Skeletal muscle satellite cell (primary cell): ENCODE measurements around the gene IQCM.
"Not testable (repeated sequence)": the region's sequence is repeated elsewhere in the genome, so short reads cannot be mapped to it uniquely, and the experiment has no call there.

Experiments used
- H3K27me3 ChIP-seq: 2 replicates; pipeline ENCODE4 v1.7.0; 2013; ENCODE audit warnings: low read length; ENCODE audit not compliant: control insufficient read depth, insufficient read depth
- H3K36me3 ChIP-seq: 2 replicates; pipeline ENCODE4 v1.7.0; 2013; ENCODE audit warnings: mild to moderate bottlenecking, control low read depth, low read length; ENCODE audit not compliant: insufficient read depth
- H3K4me1 ChIP-seq: 2 replicates; pipeline ENCODE4 v1.7.0; 2013; ENCODE audit warnings: low read length; ENCODE audit not compliant: control insufficient read depth, insufficient read depth
- H3K4me2 ChIP-seq: 2 replicates; pipeline ENCODE4 v1.7.0; 2013; ENCODE audit warnings: mild to moderate bottlenecking, low read length
- H3K4me3 ChIP-seq: 2 replicates; pipeline ENCODE4 v1.7.0; 2013; ENCODE audit warnings: low read length
- H3K9ac ChIP-seq: 2 replicates; pipeline ENCODE4 v1.7.0; 2013; ENCODE audit warnings: mild to moderate bottlenecking, low read depth, low read length, moderate library complexity
- H3K9me3 ChIP-seq: replicated peaks from 2 replicates; pipeline ENCODE4 v1.7.0; 2013; ENCODE audit warnings: mild to moderate bottlenecking, control low read depth, low read length

The IQCM gene

GRCh38 chr4:149345424-149345823, 470.2 kb downstream of the IQCM start:
- H3K9ac ChIP-seq, result no peak overlapping the region
- H3K9me3 ChIP-seq, result no peaks in the 10 kb centered on the region
- no peaks in the 10 kb centered on the region for H3K27me3 ChIP-seq
- no peak overlapping the region for H3K4me2 ChIP-seq
- H3K4me1 ChIP-seq, result peaks cover 4% of the 10 kb centered on the region
- H3K4me3 ChIP-seq, result no peak overlapping the region
- H3K36me3 ChIP-seq, result no peaks in the 10 kb centered on the region

DNA sequence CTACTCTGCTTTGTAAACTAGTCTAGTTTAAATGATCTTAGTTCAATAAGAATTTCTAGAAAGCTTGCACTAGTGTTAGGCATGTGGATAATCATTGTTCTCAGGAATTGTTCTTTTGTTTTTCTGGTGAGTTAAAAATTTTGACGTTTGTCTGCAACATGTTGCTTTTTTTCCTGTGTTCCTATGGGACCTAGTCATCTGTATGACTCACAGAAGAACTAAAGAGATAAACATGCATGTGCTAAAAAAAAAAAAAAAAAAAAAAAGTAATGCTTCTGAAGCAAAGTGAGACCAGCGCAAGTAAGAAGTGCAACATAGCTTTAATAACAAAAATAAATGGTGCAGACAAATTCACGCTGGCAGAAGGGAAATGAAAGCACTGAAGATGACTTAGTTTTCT, 471.2 kb downstream of the IQCM start:
- H3K4me2 ChIP-seq, result no peak overlapping the region
- no peak overlapping the region for H3K9ac ChIP-seq
- peaks cover 4% of the 10 kb centered on the region for H3K4me1 ChIP-seq
- no peaks in the 10 kb centered on the region for H3K9me3 ChIP-seq
- no peaks in the 10 kb centered on the region for H3K36me3 ChIP-seq
- H3K27me3 ChIP-seq, result no peaks in the 10 kb centered on the region
- no peak overlapping the region for H3K4me3 ChIP-seq

DNA sequence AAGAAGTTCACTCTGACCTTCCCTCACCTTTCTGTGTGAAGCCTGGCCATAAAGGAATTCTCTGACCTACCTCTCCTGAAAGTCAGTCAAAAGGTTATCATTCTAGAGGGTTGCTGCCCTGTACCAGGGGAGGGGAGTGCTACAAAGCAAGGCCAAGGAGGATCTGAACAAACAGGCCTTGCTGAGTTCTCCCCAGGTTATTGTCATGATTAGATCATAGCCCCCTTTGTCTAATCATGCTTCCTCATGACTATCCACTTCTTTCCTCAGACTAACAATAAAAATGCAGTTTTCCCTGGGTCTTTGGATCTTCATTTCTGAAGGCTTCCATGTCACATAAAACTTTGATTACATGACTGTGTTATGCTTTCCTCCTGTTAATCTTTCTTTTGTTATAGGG, 472.0 kb downstream of the IQCM start:
- H3K4me3 ChIP-seq, result no peak overlapping the region
- H3K4me2 ChIP-seq, result no peak overlapping the region
- no peak overlapping the region for H3K9ac ChIP-seq
- no peaks in the 10 kb centered on the region for H3K9me3 ChIP-seq
- H3K27me3 ChIP-seq, result no peaks in the 10 kb centered on the region
- H3K4me1 ChIP-seq, result peaks cover 4% of the 10 kb centered on the region
- no peaks in the 10 kb centered on the region for H3K36me3 ChIP-seq

GRCh38 chr4:149341117-149341516, 474.5 kb downstream of the IQCM start:
- not testable (repeated sequence) for H3K4me2 ChIP-seq, H3K27me3 ChIP-seq, H3K4me1 ChIP-seq, H3K4me3 ChIP-seq, H3K9ac ChIP-seq, H3K36me3 ChIP-seq, H3K9me3 ChIP-seq

DNA sequence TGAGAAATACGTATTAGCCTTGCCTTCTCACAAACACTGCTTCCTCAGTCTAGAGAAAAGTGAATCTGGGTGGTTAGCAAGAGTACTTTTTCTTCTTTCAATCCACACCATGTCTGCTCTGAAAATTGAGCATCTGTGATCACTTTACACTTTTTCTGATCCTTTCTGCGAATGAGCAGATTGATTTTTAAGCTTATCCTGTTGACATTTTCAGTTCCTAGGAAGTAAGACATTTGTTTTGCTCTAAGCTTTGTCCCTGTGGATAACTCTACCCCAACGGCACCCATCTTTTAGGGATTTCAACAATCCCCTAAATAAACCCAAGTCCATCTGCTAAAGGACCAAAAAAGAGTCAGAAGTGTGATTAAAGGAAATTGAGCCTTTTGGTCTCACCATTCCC, 487.5 kb downstream of the IQCM start:
- no peaks in the 10 kb centered on the region for H3K9me3 ChIP-seq
- no peak overlapping the region for H3K9ac ChIP-seq
- no peaks in the 10 kb centered on the region for H3K36me3 ChIP-seq
- H3K4me2 ChIP-seq, result no peak overlapping the region
- H3K4me1 ChIP-seq, result no peaks in the 10 kb centered on the region
- H3K27me3 ChIP-seq, result no peaks in the 10 kb centered on the region
- H3K4me3 ChIP-seq, result no peak overlapping the region

- H3K27me3 ChIP-seq, result no peaks in the 10 kb centered on the region
- no peaks in the 10 kb centered on the region for H3K36me3 ChIP-seq
- peaks cover 3% of the 10 kb centered on the region for H3K9me3 ChIP-seq
- no peak overlapping the region for H3K4me2 ChIP-seq
- H3K9ac ChIP-seq, result no peak overlapping the region
- H3K4me3 ChIP-seq, result no peak overlapping the region
- H3K4me1 ChIP-seq, result no peaks in the 10 kb centered on the region
Measured at GRCh38 chr4:149322203-149322602, 493.4 kb downstream of the IQCM start.

GRCh38 chr4:149321438-149321837, 494.2 kb downstream of the IQCM start:
- no peaks in the 10 kb centered on the region for H3K27me3 ChIP-seq
- H3K4me1 ChIP-seq, result no peaks in the 10 kb centered on the region
- H3K9ac ChIP-seq, result no peak overlapping the region
- H3K4me2 ChIP-seq, result no peak overlapping the region
- no peak overlapping the region for H3K4me3 ChIP-seq
- peaks cover 3% of the 10 kb centered on the region for H3K9me3 ChIP-seq
- no peaks in the 10 kb centered on the region for H3K36me3 ChIP-seq

DNA sequence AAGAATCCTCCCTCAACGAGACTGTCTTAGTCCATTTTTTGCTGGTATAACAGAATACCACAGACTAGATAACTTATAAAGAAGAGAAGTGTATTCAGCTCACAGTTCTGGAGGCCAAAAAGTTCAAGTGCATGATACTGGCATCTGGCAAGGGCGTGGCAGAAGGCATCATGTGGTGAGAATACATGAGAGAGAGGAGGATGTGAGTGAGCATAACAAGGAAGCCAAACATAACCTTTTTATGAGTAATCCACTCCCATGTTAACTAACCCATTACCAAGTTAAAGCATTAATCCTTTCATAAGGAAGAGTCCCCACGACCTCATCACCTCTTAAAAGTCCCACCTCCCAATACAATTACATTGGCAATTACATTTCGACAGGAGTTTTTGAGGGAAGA, 504.6 kb downstream of the IQCM start:
- H3K4me2 ChIP-seq, result no peak overlapping the region
- H3K4me1 ChIP-seq, result no peaks in the 10 kb centered on the region
- H3K27me3 ChIP-seq, result no peaks in the 10 kb centered on the region
- H3K36me3 ChIP-seq, result no peaks in the 10 kb centered on the region
- no peak overlapping the region for H3K4me3 ChIP-seq
- H3K9me3 ChIP-seq, result no peaks in the 10 kb centered on the region
- H3K9ac ChIP-seq, result no peak overlapping the region

GRCh38 chr4:149306537-149306936, 509.1 kb downstream of the IQCM start:
- no peak overlapping the region for H3K4me2 ChIP-seq
- H3K9ac ChIP-seq, result no peak overlapping the region
- no peaks in the 10 kb centered on the region for H3K4me1 ChIP-seq
- H3K4me3 ChIP-seq, result no peak overlapping the region
- H3K9me3 ChIP-seq, result no peaks in the 10 kb centered on the region
- H3K27me3 ChIP-seq, result no peaks in the 10 kb centered on the region
- H3K36me3 ChIP-seq, result no peaks in the 10 kb centered on the region
